Transverse colon (tissue), 4 donors: ENCODE results near the gene TMEM134. TPM values are rescaled to one million over a fixed set of nuclear protein-coding genes. Genes with fewer than 3 reads are reported as not detected.

ENCODE experiments used
- DNase-seq: peaks from one replicate; pipeline ENCODE4 v3.0.0-alpha.2; 2019
- H3K27ac ChIP-seq, 4 donors: fragments of 200-600 bp; sonication (generic); 2 replicates each; pipeline ENCODE4 v1.5.1; 2016 to 2018; ENCODE audit warnings: inconsistent platforms in 4 of 4
- H3K27me3 ChIP-seq: fragments of 200-600 bp; sonication (generic); 2 replicates; pipeline ENCODE4 v1.5.1; 2017; ENCODE audit warnings: inconsistent platforms
- H3K36me3 ChIP-seq, 4 donors: fragments of 200-600 bp; sonication (generic); 2 replicates each; pipeline ENCODE4 v1.5.1; 2017 to 2019; ENCODE audit warnings: inconsistent platforms in 4 of 4
- H3K4me1 ChIP-seq, 4 donors: fragments of 200-600 bp; sonication (generic); 2 replicates each; pipeline ENCODE4 v1.5.1; 2017 to 2020; ENCODE audit warnings: inconsistent platforms in 4 of 4
- H3K4me3 ChIP-seq, 4 donors: fragments of 200-600 bp; sonication (generic); 1 replicate in 1 of 4; 2 replicates in 3 of 4; pipeline versions ENCODE4 v1.5.1 to v1.6.1; 2017 to 2019; ENCODE audit warnings: inconsistent platforms in 4 of 4
- H3K9me3 ChIP-seq, 2 donors: fragments of 200-600 bp; sonication (generic); 2 replicates each; pipeline ENCODE4 v1.5.1; 2017 to 2019; ENCODE audit warnings: inconsistent platforms in 2 of 2
- EP300 ChIP-seq: sonication (generic); formaldehyde crosslinking; IDR thresholded peaks from one replicate; pipeline ENCODE4 v1.6.1; 2017; ENCODE audit warnings: antibody characterized with exemption, low read depth
- POLR2A ChIP-seq: fragments of 450-650 bp; IDR thresholded peaks from one replicate; pipeline ENCODE4 v1.6.1; 2016; ENCODE audit warnings: antibody characterized with exemption, mild to moderate bottlenecking, moderate library complexity
- POLR2AphosphoS5 ChIP-seq, 3 donors: sonication (generic); formaldehyde crosslinking; IDR thresholded peaks; one replicate each; pipeline ENCODE4 v1.6.1; 2016; ENCODE audit warnings: antibody characterized with exemption in 3 of 3
- whole genome bisulfite sequencing, 2 donors: methylation state at CpG; one replicate each; pipeline ENCODE4 v1.1.5; 2018; ENCODE audit warnings: low coverage in 1 of 2; 5-methylcytosine and 5-hydroxymethylcytosine counted together
- in situ Hi-C, 4 donors: fragments of 200-750 bp; cut with MboI; loops; one replicate each; pipeline versions ENCODE4 v1.15.0 to v1.15.1; 2017; ENCODE audit warnings: low sequenced_read_pairs in 3 of 4, low pct_ligation_motif_present in 1 of 4, low pct_unique_long_range_greater_than_20kb in 1 of 4
- intact Hi-C: fragments of 100-400 bp; cut with DNase I; formaldehyde crosslinking; loops from one replicate; pipeline ENCODE4 v1.15.1; 2023; ENCODE audit warnings: low total_unique reads
- total RNA-seq, 4 donors: library from RNA; depleted of rRNA; stranded (reverse); fragments of >200 nt; gene quantifications; one replicate each; pipeline ENCODE4 v1.1.0, GENCODE V29; 2016
- TF ChIP-seq, protein P1 (sequence below), 5 experiments: fragments of 200-600 bp in 3 of 5; fragments of 450-650 bp in 2 of 5; sonication (generic) in 3 of 5; IDR thresholded peaks; 1 replicate in 2 of 5; 2 replicates in 3 of 5; pipeline ENCODE4 v1.5.1; 2016 to 2017; ENCODE audit warnings: antibody characterized with exemption in 5 of 5, inconsistent platforms in 3 of 5, mild to moderate bottlenecking in 2 of 5, moderate library complexity in 1 of 5

The TMEM134 gene
- total RNA-seq, 4 donors from 2014 or later, result 107 to 347 (median 115) TPM

DNA sequence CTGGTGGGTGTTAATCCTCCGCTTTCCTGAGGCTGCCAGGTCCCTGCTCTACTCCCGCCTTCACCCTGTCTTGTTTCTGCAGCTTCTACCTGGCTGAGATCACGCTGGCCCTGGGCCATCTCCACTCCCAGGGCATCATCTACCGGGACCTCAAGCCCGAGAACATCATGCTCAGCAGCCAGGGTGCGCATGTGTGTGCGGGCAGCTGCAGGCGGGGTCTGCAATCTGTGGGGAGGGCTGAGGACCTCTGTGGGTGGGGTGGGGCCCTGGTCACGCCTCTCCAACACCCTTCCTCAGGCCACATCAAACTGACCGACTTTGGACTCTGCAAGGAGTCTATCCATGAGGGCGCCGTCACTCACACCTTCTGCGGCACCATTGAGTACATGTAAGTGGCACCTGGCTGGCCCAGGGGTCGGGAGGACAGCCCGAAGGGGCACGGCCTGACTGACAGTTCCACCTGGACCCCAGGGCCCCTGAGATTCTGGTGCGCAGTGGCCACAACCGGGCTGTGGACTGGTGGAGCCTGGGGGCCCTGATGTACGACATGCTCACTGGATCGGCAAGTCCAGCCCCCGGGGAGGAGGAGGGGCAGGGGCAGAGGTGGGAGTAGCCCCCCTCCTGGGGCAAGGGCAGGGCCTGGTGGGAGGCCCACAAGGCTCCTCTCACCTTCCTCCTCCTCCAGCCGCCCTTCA is 36.2 kb downstream of the TMEM134 start:
- Histone ChIP-seq H3K4me1 (peaks cover 7 to 24% (median 15%) of the 10 kb centered on the region in 4 donors), H3K36me3 (peaks cover 0 to 20% (median 7%) of the 10 kb centered on the region in 4 donors), H3K9me3 (no peaks in the 10 kb centered on the region), H3K4me3 (no peak overlapping the region), H3K27ac (no peak overlapping the region), H3K27me3 (no peaks in the 10 kb centered on the region)
- in situ Hi-C loops, result no loop called here
- intact Hi-C loops, result no loop called here
- WGBS, 2 donors, result 89% methylated on average over 21 of the region's 22 CpGs; no CpG with 5 or more reads in 1 of the 2 donors
- no peak for DNase-seq
- TF ChIP-seq, protein P1, sequence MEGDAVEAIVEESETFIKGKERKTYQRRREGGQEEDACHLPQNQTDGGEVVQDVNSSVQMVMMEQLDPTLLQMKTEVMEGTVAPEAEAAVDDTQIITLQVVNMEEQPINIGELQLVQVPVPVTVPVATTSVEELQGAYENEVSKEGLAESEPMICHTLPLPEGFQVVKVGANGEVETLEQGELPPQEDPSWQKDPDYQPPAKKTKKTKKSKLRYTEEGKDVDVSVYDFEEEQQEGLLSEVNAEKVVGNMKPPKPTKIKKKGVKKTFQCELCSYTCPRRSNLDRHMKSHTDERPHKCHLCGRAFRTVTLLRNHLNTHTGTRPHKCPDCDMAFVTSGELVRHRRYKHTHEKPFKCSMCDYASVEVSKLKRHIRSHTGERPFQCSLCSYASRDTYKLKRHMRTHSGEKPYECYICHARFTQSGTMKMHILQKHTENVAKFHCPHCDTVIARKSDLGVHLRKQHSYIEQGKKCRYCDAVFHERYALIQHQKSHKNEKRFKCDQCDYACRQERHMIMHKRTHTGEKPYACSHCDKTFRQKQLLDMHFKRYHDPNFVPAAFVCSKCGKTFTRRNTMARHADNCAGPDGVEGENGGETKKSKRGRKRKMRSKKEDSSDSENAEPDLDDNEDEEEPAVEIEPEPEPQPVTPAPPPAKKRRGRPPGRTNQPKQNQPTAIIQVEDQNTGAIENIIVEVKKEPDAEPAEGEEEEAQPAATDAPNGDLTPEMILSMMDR (IDR thresholded peaks at IDR 0.05), result no peak
- TF ChIP-seq POLR2A, result no peak
- no peak for TF ChIP-seq POLR2AphosphoS5 (IDR thresholded peaks at IDR 0.05)
- no peak for TF ChIP-seq EP300

DNA sequence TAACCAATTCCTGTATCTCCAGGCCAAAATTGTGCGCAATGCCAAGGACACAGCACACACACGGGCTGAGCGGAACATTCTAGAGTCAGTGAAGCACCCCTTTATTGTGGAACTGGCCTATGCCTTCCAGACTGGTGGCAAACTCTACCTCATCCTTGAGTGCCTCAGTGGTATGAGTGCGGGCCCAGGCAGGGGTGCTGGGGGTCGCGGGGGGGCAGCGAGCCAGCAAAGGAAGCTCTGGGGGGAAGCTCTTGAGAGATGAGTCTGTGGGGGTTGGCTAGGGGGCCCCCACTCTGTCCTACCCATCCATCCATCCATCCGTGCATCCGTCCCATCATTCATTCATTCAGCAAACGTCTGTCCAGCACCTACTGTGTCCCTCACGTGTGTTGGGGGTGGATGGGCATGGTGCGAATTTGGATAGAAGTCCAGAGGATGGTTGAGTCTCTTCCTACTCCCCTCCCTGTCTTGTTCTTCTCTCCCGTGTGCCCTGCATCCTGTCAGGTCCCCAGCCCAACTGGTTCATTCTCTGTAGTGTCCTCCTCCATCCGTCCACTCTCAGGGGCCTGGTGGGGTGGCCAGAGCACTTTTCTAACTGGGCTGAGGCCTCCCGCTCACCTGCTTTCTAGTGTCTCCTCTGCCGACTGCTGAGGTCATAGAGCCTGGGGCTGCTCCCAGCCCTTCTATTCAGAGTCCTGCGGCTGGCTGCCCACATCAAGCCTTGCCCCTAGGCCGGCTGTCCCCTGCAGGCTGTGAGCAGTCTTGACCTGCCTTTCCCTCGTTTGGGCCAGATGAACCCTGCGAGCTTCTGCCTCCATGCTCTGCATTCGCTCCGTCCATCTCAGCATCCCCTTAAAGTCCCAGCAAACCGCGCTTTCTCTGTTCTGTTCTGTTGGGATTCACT is 37.5 kb downstream of the TMEM134 start:
- intact Hi-C loops, result no loop called here

GRCh38 chr11:67429722-67430121 is 39.3 kb downstream of the TMEM134 start:
- peak overlapping the region in 1 of 4 donors; percentile 95 for H3K27ac ChIP-seq
- H3K4me3 ChIP-seq, result no peak overlapping the region
- intact Hi-C loops, result no loop called here
- H3K9me3 ChIP-seq, result no peaks in the 10 kb centered on the region
- in situ Hi-C loops, result no loop called here
- TF ChIP-seq POLR2A (no peak), POLR2AphosphoS5 (IDR thresholded peaks at IDR 0.05) (no peak), EP300 (no peak)
- TF ChIP-seq, protein P1 (IDR thresholded peaks at IDR 0.05), result no peak
- peaks cover 11 to 19% (median 15%) of the 10 kb centered on the region in 4 donors for H3K4me1 ChIP-seq
- peaks cover 0 to 20% (median 7%) of the 10 kb centered on the region in 4 donors for H3K36me3 ChIP-seq
- no peaks in the 10 kb centered on the region for H3K27me3 ChIP-seq
- 74 to 79% methylated on average over 9 to 11 of the region's 11 CpGs for WGBS, 2 donors
- DNase-seq, result no peak

More for the DNA sequence above, 37.5 kb downstream of the TMEM134 start:
- Histone ChIP-seq H3K36me3 (peaks cover 0 to 20% (median 7%) of the 10 kb centered on the region in 4 donors), H3K4me3 (no peak overlapping the region), H3K4me1 (peaks cover 11 to 24% (median 20%) of the 10 kb centered on the region in 4 donors), H3K27me3 (no peaks in the 10 kb centered on the region), H3K27ac (no peak overlapping the region), H3K9me3 (no peaks in the 10 kb centered on the region)
- TF ChIP-seq POLR2AphosphoS5 (IDR thresholded peaks at IDR 0.05) (no peak), POLR2A (no peak), EP300 (no peak)
- TF ChIP-seq, protein P1 (IDR thresholded peaks at IDR 0.05), result no peak
- no peak for DNase-seq
- 79 to 92% methylated on average over 6 to 24 of the region's 24 CpGs for WGBS, 2 donors
- in situ Hi-C loops, result no loop called here
